Astrocyte (in vitro differentiated cells and primary cell): ENCODE data around the gene OR2W1.

ENCODE experiments used
- CTCF ChIP-seq: IDR thresholded peaks from 2 replicates; pipeline ENCODE4 v1.5.1; 2011; ENCODE audit warnings: low read depth, mild to moderate bottlenecking, inconsistent platforms, low read length, moderate library complexity; ENCODE audit not compliant: insufficient read depth
- EZH2 ChIP-seq: IDR thresholded peaks from 2 replicates; pipeline ENCODE4 v1.6.1; 2012; ENCODE audit warnings: mild to moderate bottlenecking, low read length, inconsistent platforms; ENCODE audit not compliant: insufficient read depth

DNA sequence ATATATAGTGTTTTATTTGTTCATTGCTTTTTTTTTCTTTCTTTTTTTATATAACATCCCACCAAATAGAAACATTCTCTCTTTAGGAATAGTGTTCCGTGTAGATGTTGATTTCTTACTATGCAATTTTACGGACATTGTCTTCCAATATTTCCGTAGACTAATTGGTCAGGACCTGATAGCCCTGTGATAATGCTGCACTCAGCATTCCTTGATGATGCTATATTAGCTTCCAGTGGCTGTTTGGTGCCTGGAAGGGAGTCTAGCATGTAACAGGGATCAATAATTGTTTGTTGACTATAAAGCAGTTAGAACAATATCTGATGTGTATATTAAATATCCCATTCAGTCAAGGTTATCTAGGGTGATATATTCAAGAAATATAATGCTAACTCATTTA is 6.7 kb upstream of the OR2W1 start:
- TF ChIP-seq CTCF (no peak), EZH2 (no peak)
